ENCODE results near the gene SEPTIN5.
A peak's percentile ranks its signal among the peaks of the same experiment; 100 is the strongest.
"Not testable (repeated sequence)": the region's sequence is repeated elsewhere in the genome, so short reads cannot be mapped to it uniquely, and the experiment has no call there.

The SEPTIN5 gene

DNA sequence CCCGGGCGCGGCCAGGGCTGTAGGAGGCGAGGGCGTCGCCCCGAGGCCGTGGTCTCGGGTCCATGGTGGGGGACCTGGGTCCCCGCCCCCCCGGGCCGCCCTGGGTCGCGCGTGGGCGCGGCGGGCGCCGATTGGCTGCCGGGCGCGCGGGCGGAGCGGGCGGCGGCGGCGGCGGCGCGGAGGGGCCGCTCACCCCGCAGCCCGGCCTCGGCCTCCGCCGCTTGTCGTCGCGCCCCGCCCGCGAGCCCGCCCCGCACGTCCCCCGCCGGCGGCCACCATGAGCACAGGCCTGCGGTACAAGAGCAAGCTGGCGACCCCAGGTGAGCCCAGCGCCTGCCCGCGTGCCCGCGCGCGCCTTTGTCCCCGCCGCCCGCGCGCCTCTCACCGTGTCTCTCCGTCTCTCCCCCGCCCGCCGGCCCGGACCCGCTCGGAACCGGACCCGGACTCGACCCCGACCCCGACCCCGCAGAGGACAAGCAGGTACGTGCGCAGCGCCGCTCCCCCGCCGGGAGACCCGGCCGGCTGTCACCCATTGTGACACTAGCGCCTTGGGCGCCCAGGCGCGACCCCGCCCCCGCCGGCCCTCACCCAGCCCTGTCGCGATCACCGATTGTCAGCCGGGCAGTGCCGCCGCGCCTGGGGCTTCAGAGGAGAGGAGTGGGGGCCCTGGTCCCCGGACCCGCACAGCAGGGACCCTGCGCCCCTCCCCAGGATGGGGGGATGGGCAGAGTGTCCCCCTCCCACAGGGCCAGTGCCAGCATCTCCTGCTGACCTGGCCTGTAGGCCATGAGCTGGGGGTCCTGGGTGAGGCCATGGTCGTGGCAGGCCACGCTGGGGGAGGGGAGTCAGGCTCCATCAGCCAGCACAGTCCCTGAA lies at the start of gene SEPTIN5:
Gene SEPTIN5 (plus strand): TSS at position 192 of the 876 bp plus-strand sequence. CDS start 86 bp downstream, at position 278.
- DNase-seq (ENCODE audit: low read depth in 2 of 3, low spot score in 1 of 3) = no peak

DNA sequence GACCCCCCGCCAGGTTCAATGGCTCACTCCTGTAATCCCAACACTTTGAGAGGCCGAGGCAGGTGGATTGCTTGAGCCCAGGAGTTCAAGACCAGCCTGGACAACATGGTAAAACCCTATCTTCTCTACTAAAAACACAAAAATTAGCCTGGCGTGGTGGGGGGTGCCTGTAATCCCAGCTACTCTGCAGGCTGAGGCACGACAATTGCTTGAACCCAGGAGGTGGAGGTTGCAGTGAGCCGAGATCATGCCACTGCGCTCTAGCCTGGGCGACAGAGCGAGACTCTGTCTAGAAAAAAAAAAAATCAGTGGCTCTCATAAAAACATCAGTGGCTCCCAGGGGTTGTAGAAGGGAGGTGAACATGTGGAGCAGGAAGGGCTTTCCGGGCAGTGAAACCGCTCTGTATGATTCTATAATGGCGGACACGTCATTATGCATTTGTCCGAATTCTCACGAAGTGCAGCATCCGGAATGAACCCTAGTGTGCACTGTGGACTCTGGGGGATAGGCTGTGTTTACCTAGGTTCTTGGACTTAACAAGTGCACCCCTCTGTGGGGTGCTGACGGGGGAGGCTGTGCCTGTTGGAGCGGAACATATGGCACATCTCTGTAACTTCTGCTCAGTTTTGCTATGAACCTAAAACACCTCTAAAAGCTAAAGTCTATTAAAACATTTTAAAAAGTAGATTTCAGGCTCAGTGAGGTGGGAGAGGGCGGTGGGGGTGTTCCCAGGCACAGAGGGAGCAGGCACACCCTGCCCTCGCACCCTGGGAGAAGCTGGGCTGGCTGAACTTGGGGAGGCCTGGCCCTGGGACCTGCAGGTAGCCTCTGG lies 49.1 kb upstream of the SEPTIN5 start:
- DNase-seq (ENCODE audit: low read depth in 2 of 3, low spot score in 1 of 3) = no peak

DNA sequence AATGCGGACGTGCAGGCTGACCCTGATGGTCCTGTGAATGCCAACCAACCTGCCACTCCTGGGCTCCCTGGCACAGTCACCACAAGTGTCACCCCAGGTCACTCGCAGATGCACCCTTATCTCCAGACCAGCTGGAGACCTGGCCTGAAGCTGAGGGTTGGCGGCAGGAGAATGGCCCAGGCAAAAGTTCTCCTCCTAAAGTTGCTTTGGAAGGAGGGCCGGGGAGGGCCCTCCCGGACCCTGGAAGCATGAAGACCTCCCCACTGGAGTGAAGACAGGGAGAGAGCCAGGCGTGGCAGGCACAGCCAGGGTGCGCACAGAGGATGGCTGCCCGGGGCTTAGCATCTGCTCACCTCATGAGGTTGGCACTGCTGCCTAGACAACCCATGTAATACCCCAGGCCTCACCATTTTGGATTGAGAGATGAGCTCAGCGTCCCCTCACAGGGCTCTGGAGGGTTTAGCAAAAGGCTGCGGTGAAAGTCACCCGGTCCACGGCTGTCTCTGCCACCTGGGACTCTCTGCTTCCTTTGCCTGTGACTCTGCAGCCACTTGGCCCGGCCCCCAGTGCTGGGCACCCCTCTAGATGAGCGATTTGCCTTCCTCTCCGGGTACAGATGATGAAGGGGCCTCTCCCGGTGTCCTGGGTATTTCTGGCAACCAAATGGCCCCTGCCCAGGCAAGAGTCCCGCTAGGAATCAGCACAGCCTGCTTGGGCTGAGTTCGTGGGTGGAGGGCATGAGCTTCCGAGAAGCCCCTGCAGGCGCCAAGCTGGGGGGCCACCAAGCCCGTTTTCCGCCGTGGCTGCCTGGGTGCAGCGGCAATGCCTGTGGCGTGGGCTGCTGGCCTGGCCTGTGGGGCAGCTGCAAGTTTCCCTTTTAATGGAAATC lies 48.3 kb upstream of the SEPTIN5 start:
- DNase-seq (ENCODE audit: low read depth in 2 of 3, low spot score in 1 of 3) = no peak

DNA sequence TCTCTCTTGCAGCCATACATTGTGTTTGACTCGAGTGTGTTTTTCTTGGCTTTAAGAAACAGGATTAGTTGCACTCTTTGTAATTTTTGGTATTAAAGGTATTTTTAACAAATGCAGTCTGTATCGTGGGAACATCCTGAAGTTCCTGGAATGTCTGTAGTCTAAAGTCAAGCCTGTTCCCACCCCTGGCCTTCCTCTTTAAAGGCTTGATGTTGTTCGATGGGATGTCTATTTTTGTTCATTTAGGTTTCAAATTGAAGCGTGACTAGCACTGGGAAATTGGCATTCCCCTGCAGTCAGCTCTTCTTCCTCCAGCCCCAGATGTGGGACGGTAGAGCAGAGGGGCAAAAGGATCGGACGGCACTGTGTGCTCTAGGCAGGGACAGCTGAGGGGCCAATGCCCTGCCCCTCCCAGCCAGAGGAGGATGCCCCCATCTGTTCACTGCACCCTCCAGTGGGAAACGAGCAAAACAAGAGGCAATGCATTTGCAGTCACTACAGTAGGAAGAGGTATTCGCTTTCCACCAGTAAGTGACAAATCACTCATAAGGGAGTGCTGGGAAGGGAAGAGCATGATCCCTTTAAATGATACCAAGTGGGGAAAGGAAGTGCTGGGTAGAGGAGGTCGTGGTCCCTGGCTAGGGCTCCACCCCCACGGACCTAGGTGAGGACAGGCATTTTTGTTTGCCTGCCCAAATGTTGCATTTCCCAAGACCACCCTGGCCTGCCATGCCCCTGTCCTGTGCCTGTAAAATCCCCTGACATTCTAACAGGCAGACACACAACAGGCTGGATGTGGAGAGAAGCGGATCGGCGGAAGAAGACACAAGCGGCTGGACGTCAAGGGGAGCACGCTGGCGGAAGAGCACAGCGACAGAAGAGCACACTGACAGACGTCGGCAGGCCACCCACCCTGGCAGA lies 47.4 kb upstream of the SEPTIN5 start:
- no peak for DNase-seq (ENCODE audit: low read depth in 2 of 3, low spot score in 1 of 3)

DNA sequence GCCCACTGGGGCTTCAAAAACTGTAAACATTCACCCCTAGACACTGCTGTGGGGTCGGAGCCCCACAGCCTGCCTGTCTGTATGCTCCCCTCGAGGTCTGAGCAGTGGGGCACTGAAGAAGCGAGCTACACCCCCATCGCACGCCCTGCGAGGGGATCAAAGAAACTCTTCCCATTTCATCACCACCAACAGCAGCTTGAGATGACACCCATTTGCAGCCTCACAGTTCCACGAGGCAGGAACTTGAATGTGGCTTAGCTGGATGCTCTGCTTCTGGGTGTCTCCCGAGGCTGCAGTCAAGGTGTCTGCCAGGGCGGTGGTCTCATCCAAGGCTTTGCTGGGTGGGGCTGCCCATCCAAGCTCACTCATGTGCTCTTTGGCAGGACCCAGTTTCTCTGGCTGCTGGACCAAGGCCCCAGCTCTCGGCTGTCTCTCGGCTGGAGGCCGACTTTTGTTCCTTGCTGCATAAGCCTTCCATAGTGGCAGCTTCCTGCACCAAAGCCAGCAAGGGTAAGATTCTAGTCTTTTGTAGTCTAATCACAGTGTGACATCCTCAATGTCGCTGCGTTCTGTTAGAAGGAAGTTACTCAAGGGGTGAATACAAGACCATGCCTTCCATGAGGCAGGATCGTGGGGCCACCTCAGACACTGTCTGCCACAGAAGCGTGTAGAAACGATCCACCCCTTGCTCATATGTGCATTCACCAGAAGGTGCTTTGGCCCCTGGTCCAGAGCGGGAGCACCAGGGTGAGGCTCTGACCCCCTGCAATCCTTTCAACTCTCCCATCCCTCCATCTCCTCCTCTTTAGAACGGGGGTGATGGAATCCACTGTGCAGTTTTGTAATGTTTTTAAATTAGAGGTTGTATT lies 46.2 kb upstream of the SEPTIN5 start:
- no peak for DNase-seq (ENCODE audit: low read depth in 2 of 3, low spot score in 1 of 3)

DNA sequence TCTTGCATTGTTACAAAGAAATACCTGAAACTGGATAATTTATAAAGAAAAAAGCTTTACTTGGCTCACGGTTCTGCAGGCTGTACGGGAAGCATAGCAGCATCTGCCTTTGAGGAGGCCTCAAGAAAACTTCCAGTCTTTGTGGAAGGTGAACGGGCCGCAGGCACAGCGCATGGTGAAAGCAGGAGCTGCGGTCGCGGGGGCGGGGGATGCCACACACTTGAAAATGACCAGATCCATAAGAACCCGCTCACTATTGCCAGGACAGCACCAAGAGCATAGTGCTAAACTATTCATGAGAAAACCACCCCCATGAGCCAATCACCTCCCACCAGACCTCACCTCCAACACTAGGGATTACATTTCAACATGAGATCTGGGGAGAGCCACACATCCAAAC lies 45.6 kb upstream of the SEPTIN5 start:
- no peak for DNase-seq (ENCODE audit: low read depth in 2 of 3, low spot score in 1 of 3)

DNA sequence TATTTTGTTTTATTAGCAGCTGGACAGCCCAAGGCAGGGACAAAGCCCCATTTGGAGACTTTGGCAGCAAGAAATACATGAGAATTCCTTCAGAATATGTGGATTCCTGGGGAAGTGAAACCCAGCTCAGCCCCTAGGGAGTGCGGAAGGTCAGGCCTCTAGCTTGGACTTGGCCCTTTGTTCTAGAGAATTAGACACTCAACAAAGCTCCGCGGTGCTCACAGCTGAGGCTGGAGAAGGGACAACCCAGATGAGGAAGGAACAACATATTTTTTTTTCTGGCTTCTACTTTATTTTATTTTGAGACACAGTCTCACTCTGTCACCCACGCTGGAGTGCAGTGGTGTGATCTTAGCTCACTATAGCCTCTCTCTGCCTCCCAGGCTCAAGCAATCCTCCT lies 44.7 kb upstream of the SEPTIN5 start:
- no peak for DNase-seq (ENCODE audit: low read depth in 2 of 3, low spot score in 1 of 3)

DNA sequence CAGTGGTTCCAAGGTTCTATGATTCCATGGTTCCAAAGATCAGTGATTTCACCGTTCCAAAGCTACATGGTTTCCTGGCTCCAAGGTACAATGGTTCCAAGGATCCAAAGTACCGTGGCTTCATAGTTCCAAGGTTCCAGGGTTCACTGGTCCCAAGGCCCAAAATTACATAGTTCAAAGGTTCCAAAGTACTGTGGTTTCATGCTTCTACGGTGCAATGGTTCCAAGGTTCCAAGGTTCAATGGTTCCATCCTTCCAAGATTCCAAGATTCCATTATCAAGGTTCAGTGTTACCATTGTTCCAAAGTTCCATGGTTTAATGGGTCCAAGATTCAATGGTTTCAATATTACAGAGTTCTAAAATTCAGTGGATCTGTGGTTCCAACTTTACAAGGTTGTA lies 43.0 kb upstream of the SEPTIN5 start:
- DNase-seq (ENCODE audit: low read depth in 2 of 3, low spot score in 1 of 3) = no peak

DNA sequence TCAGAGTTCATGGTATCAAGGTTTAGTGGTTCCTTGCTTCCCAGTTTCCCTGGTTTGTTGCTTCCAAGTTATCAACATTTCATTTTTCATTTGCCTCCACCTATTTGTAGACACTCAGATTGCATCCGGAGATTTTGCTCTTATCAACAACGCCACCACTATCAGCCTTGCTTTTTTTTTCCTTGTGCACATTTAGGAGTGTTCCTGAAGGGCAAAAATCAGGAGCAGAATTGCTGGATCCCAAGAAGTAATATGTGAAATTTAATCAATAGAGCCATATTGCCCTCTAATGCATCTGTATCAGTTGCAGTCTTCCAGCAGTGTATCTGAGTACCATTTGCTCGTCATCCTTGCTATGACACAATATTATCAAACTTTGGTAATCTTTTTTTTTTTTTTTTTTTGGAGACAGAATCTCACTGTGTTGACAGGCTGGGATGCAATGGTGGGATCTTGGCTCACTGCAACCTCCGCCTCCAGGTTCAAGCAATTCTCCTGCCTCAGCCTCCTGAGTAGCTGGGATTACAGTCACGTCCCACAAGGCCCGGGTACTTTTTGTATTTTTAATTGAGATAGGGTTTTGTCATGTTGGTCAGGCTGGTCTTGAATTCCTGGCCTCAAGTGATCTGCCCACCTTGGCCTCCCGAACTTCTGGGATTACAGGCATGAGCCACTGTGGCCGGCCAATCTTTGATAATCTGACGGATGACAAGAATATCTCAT lies 42.1 kb upstream of the SEPTIN5 start:
- DNase-seq (ENCODE audit: low read depth in 2 of 3, low spot score in 1 of 3) = no peak

DNA sequence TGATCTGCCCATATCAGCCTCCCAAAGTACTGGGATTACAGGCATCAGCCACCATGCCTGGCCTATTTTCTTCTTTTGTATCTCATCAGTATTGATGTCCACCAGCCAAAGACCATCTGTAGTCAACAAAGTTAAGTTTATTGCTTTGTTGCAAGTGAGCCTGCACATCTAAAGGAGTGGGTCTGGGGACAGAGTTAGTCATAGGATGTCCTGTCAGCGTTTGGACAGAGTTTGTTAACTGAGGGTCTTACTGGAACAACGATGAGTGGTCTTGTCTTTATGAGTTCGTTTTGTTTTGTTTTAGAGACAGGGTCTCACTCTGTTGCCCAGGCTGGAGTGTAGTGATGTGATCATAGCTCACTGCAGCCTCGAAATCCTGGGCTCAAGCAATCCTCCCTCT lies 40.6 kb upstream of the SEPTIN5 start:
- no peak for DNase-seq (ENCODE audit: low read depth in 2 of 3, low spot score in 1 of 3)

DNA sequence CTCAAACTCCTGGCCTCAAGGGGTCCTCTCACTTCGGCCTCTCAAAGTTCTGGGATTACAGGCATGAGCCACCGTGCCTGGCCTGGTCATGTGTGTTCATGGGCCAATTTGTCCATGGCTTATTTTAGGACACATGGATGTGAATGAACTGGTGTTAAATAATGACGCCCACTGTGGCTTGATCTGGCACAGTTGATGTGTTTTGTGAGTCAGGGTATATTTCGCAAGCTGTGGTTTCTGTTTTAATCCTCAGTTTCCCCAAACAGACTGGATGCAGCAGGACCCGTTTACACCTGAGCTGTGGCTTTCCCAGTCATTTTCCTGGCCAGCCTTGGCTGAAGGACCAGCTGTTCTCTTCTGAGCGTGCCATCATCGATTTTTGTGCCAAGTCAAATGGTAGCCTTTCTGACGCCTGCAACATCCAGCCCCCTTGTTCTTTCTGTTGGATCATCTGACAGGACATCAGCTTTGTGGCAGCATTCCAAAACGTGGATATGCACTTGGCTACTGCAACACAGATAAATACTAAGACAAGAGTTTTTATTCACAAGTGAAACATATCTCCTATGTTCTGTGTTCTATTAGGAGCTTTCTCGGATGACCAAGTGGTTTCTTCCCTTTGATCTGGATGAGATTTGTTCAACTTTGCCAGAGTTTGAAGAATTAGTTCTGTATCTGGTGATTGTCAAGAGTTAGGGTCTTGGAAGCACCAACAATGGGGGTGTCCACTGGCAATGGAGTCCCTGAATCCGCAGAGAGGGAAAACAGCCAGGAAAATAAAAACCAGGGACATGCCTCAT lies 40.0 kb upstream of the SEPTIN5 start:
- no peak for DNase-seq (ENCODE audit: low read depth in 2 of 3, low spot score in 1 of 3)

DNA sequence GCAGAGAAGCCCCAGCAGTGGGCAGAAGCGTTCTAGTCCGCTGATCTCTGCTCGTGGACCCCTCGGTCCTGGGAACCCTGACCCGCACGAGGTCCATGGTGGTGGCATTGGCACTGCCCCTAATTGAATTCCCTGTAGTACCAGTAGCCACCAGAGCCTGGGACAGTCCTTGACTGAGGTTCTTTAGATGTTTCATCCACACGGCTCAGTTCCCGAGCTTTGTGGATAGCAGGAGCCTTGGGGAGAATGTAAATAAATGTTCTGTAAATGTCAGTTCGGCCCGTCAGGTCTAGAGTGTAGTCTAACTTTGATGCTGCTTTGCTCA lies 39.4 kb upstream of the SEPTIN5 start:
- no peak for DNase-seq (ENCODE audit: low read depth in 2 of 3, low spot score in 1 of 3)

DNA sequence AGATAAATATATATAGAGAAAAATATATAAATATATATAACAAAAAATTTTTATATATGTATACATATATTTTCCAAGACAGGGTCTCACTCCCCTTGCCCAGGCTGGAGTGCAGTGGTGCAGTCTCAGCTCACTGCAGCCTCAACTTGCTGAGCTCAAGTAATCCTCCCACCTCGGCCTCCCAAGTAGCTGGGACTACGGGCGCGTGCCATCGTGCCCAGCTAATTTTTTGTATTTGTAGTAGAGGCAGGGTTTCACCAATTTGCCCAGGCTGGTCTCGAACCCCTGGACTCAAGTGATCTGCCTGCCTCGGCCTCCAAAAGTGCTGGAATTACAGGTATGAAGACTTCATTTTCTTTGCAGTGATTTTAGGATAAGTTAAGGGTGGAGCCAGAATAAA lies 38.9 kb upstream of the SEPTIN5 start:
- no peak for DNase-seq (ENCODE audit: low read depth in 2 of 3, low spot score in 1 of 3)

DNA sequence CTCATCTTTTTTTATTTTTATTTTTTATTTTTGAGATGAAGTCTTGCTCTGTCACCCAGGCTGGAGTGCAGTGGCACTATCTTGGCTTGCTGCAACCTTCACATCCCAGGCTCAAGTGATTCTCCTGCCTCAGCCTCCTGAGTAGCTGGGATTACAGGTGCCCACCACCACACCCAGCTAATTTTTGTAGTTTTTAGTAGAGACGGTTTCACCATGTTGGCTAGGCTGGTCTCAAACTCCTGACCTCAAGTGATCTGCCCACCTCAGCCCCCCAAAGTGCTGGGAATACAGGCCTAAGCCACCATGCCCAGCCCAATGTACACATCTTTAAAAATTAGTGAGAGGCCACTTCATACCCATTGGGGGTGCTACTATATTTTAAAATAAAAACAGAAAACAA lies 37.9 kb upstream of the SEPTIN5 start:
- DNase-seq (ENCODE audit: low read depth in 2 of 3, low spot score in 1 of 3) = not testable (repeated sequence)

DNA sequence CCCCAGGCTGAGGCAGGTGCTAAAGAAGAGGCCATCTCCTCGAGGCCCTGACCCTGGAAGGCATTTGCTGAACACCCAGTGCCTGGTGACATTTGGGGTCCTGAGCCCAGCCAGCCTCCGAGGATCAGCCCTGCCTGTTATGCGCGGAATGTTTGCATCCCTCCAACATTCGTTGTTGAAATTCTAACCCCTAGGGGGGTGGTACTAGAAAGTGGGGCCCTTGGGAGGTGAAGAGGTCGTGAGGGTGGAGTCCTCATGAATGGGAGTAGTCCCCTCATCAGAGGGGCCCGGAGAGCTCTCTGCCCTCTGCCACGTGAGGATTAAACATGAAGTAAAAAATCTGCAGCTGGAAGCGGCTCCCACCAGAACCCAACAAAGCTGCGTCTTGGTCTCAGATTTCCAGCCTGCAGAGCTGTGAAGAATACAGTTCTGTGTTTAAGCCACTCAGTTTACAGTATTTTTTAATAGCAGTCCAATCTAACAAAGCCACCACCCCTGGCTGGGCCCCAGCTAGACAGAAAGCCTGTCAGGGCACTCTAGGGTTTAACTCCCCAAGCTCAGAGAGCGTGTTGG lies 35.3 kb upstream of the SEPTIN5 start:
- DNase-seq (ENCODE audit: low read depth in 2 of 3, low spot score in 1 of 3) = no peak

DNA sequence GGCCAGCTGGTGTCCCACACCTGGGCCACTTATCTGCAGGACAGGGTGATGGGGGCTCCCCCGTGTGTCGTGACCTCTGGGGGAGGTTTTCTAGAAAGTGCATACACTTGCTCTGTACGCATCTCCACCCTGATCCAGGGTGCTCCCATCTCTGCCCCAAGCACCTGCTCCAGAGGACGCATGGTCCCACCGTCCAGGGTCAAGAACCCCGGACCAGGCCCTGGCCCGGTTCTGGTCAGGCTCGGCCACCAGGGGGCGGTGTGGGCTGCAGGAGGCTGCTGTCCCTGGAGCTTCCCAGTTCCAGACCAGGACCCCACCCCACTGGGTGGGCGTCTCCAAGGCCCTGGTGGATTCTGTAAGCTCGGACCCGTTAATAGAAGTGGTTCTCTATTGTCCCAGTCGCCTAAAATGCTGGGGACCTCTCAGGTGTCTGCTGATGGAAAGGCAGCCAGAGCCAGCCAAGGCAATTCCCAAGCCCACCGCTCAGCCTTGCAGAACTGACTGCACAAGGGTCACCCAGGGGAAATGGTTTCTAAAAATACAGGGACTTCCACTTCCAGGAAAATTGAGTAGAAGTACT lies 34.7 kb upstream of the SEPTIN5 start:
- peak in 2 of 3 donors; percentile 14 to 34 for DNase-seq (ENCODE audit: low read depth in 2 of 3, low spot score in 1 of 3)

DNA sequence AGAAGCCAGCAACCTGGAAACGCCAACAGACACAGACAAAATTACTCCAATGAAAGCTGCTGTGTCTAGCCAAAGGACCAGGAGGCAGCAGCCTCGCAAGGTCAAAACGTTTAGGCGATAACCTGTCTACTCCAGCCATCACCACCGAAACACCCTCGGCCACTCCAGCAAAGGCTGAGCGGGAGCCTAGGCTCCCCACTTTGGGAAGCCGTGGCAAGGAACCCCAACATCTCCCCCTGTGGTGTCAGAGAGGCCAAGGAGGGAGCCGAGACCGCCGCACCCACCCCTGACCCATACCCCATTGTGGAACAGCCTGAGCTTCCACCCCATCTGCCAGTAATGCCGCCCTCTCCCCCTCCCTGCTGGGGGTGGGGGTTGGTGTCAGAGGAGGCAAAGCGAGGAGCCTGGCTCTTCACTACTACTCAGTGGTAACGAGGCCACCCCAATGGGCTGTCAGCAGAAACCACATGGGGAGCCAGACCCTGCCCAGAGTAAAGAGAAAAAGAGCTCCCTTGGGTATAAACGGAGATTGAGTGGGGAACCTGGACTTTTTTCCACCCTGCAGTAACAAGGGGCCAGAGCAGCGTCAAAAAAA lies 33.9 kb upstream of the SEPTIN5 start:
- no peak for DNase-seq (ENCODE audit: low read depth in 2 of 3, low spot score in 1 of 3)

Data from stimulated activated CD4-positive, alpha-beta T cell treated with anti-CD3 and anti-CD28 coated beads, Interleukin-12 subunit alpha, Interleukin-12 subunit beta, amount 100 ng/mL, for 48 hours (primary cell).